Measurements from ENCODE around the gene DRC7. TPM values are rescaled to one million over a fixed set of nuclear protein-coding genes. Genes with fewer than 3 reads are reported as not detected.

DRC7 gene
- total RNA-seq, 1 experiment from 2014 or later: not detected

DNA sequence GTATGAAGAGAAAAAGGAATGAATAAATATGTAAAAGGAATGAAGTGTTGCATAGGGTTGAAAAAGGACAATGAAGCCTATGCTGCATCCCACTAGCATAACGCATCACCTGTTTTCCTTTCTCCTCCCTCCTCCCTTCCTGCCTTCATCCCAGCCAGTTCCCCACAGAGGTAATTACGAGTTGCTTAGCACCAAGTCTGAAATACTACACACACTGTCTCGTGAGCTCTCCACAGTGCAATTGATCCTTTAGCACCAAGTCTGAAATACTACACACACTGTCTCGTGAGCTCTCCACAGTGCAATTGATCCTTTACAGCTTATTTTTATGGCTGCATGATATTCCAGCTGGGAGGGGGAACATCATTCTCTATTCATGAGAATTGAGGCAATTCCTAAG lies 1.1 kb upstream of the DRC7 start:
- H3K9ac ChIP-seq (ENCODE audit: low read length): no peak overlapping the region
- BruUV-seq (replicated peaks): no TSS peak
- H3K27me3 ChIP-seq (ENCODE audit: low read length): no peaks in the 10 kb centered on the region
- H2AFZ ChIP-seq (ENCODE audit: low read length): no peak overlapping the region
- no peaks in the 10 kb centered on the region for H3K36me3 ChIP-seq (ENCODE audit: low read depth, low read length)
- no peaks in the 10 kb centered on the region for H3K79me2 ChIP-seq (ENCODE audit: low read length)
- no peak for DNase-seq
- ChIA-PET POLR2A (ENCODE audit: unreplicated experiment) (no interaction called here), CTCF (no interaction called here)
- no peaks in the 10 kb centered on the region for H3K4me1 ChIP-seq (ENCODE audit: insufficient read depth, low read length)
- H3K9me3 ChIP-seq (ENCODE audit: low read length): no peaks in the 10 kb centered on the region
- ATAC-seq: no peak
- H3K4me3 ChIP-seq (ENCODE audit: low read length): no peak overlapping the region
- no peak overlapping the region for H3K4me2 ChIP-seq (ENCODE audit: low read length)
- TF ChIP-seq EZH2 (IDR thresholded peaks at IDR 0.05; ENCODE audit: low read length, unreplicated experiment) (no peak), EZH2phosphoT487 (IDR thresholded peaks at IDR 0.05; ENCODE audit: borderline replicate concordance, low read length) (no peak)
- intact Hi-C loops (cut with micrococcal nuclease): no loop called here
- no peaks in the 10 kb centered on the region for H3K9me2 ChIP-seq (replicated peaks; ENCODE audit: low read length)
- no peaks in the 10 kb centered on the region for H3F3A ChIP-seq (ENCODE audit: low read length, unreplicated experiment)
- no peak overlapping the region for H3K27ac ChIP-seq (ENCODE audit: low read length)
- no peaks in the 10 kb centered on the region for H4K20me1 ChIP-seq (ENCODE audit: low read length)

DNA sequence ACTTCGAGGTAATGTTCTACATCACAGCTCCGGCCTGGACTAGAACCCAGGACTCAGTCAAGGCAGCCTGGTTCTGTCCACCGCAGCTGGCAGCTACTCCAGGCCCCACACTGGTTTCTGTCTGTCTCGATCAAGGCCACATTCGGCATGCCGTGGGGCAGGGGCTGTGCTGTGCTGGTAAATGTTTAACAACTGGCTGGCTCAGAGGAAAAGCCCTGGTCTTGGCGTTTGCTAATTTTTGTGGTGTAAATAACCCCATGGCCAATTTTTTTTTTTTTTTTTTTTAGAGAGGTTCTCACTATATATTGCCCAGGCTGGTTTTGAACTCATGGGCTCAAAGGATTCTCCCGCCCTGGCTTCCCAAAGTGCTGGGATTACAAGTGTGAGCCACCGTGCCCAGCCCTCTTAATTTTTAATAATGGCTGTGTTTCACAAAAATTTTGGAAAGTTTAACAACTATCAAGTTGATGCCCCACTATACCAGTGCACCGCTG lies 328 bp upstream of the DRC7 start:
- H3F3A ChIP-seq (ENCODE audit: low read length, unreplicated experiment): no peaks in the 10 kb centered on the region
- no peaks in the 10 kb centered on the region for H3K27me3 ChIP-seq (ENCODE audit: low read length)
- no peaks in the 10 kb centered on the region for H4K20me1 ChIP-seq (ENCODE audit: low read length)
- no peak overlapping the region for H3K9ac ChIP-seq (ENCODE audit: low read length)
- H2AFZ ChIP-seq (ENCODE audit: low read length): no peak overlapping the region
- intact Hi-C loops (cut with micrococcal nuclease): no loop called here
- TF ChIP-seq, protein P1, sequence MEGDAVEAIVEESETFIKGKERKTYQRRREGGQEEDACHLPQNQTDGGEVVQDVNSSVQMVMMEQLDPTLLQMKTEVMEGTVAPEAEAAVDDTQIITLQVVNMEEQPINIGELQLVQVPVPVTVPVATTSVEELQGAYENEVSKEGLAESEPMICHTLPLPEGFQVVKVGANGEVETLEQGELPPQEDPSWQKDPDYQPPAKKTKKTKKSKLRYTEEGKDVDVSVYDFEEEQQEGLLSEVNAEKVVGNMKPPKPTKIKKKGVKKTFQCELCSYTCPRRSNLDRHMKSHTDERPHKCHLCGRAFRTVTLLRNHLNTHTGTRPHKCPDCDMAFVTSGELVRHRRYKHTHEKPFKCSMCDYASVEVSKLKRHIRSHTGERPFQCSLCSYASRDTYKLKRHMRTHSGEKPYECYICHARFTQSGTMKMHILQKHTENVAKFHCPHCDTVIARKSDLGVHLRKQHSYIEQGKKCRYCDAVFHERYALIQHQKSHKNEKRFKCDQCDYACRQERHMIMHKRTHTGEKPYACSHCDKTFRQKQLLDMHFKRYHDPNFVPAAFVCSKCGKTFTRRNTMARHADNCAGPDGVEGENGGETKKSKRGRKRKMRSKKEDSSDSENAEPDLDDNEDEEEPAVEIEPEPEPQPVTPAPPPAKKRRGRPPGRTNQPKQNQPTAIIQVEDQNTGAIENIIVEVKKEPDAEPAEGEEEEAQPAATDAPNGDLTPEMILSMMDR (conservative IDR thresholded peaks at IDR 0.05; ENCODE audit: low read depth, low read length): no peak
- TF ChIP-seq EZH2phosphoT487 (IDR thresholded peaks at IDR 0.05; ENCODE audit: borderline replicate concordance, low read length): no peak
- no peak for TF ChIP-seq EZH2 (IDR thresholded peaks at IDR 0.05; ENCODE audit: low read length, unreplicated experiment)
- ChIA-PET CTCF (no interaction called here), POLR2A (ENCODE audit: unreplicated experiment) (no interaction called here)
- H3K9me2 ChIP-seq (replicated peaks; ENCODE audit: low read length): no peaks in the 10 kb centered on the region
- H3K79me2 ChIP-seq (ENCODE audit: low read length): no peaks in the 10 kb centered on the region
- H3K4me2 ChIP-seq (ENCODE audit: low read length): no peak overlapping the region
- no peak overlapping the region for H3K4me3 ChIP-seq (ENCODE audit: low read length)
- DNase-seq (no peak), ATAC-seq (no peak)
- H3K4me1 ChIP-seq (ENCODE audit: insufficient read depth, low read length): no peaks in the 10 kb centered on the region
- H3K9me3 ChIP-seq (ENCODE audit: low read length): no peaks in the 10 kb centered on the region
- no peak overlapping the region for H3K27ac ChIP-seq (ENCODE audit: low read length)
- no peaks in the 10 kb centered on the region for H3K36me3 ChIP-seq (ENCODE audit: low read depth, low read length)
- BruUV-seq (replicated peaks): no TSS peak

DNA sequence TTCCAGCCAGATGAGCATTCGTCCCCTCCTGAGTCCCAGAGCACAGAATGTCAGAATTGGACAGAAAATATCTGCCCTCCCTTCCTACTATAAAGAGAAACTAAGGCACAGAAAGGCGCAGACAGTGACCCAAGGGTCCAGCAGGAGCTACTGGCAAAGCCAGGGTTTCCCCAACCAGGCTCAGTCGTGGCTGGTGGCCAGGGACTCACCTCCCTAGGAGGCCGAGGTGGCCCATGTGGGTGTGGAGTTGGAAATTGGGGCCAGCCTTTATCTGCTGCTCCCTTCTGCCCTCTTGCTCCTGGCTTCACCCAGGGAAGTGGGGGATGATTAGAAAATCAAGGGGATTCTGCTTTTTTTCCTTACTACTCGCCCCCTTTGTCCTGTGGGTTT lies 1.1 kb downstream of the DRC7 start:
- CTCF ChIA-PET: no interaction called here

More for the DNA sequence above, 1.1 kb downstream of the DRC7 start:
- H3K9me2 ChIP-seq (replicated peaks; ENCODE audit: low read length): no peaks in the 10 kb centered on the region
- TF ChIP-seq, protein P1 (conservative IDR thresholded peaks at IDR 0.05; ENCODE audit: low read depth, low read length): no peak
- TF ChIP-seq EZH2 (IDR thresholded peaks at IDR 0.05; ENCODE audit: low read length, unreplicated experiment) (no peak), EZH2phosphoT487 (IDR thresholded peaks at IDR 0.05; ENCODE audit: borderline replicate concordance, low read length) (no peak)
- H3K4me1 ChIP-seq (ENCODE audit: insufficient read depth, low read length): no peaks in the 10 kb centered on the region
- no TSS peak for BruUV-seq (replicated peaks)
- DNase-seq: no peak
- H3F3A ChIP-seq (ENCODE audit: low read length, unreplicated experiment): no peaks in the 10 kb centered on the region
- no peaks in the 10 kb centered on the region for H3K27me3 ChIP-seq (ENCODE audit: low read length)
- no peaks in the 10 kb centered on the region for H3K9me3 ChIP-seq (ENCODE audit: low read length)
- no peaks in the 10 kb centered on the region for H3K36me3 ChIP-seq (ENCODE audit: low read depth, low read length)
- no peaks in the 10 kb centered on the region for H3K79me2 ChIP-seq (ENCODE audit: low read length)
- H3K4me3 ChIP-seq (ENCODE audit: low read length): no peak overlapping the region
- H3K27ac ChIP-seq (ENCODE audit: low read length): no peak overlapping the region
- no peak overlapping the region for H2AFZ ChIP-seq (ENCODE audit: low read length)
- no peak for ATAC-seq
- no peak overlapping the region for H3K9ac ChIP-seq (ENCODE audit: low read length)
- intact Hi-C loops (cut with micrococcal nuclease): no loop called here
- POLR2A ChIA-PET (ENCODE audit: unreplicated experiment): no interaction called here
- H4K20me1 ChIP-seq (ENCODE audit: low read length): no peaks in the 10 kb centered on the region
- H3K4me2 ChIP-seq (ENCODE audit: low read length): no peak overlapping the region

Data from PC-3 (cell line).